HL-60/S4 treated with phorbol 12-myristate 13-acetate at 8.2 ng/mL for 4 days and 3 days (cell line): ENCODE data around the gene FGD5.

Experiments
- in situ Hi-C: fragments of 300-500 bp; cut with MboI; formaldehyde crosslinking; loops from 2 replicates; pipeline ENCODE4 v1.15.0; 2022; ENCODE audit warnings: low sequenced_read_pairs

The FGD5 gene

DNA sequence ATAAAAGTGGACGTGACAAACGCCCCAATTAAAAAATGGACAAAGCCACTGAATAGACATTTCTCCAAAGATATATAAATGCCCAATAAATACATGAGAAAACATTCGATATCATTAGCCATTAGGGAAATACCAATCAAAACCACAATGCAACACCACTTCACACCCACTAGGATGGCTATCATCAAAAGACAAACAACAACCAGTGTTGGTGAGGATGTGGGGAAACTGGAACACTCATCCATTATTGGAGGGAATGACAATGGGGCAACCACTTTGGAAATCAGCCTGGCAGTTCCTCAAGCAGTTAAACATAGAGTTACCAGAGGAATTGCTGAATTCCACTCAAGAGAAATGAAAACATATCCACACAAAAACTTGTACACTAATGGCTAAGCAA is 32.4 kb upstream of the FGD5 start:
- in situ Hi-C loops: loop anchor here (10.0 kb wide), 1 partner anchor 112 kb away; the partner anchor contains the start of gene C3orf20

GRCh38 chr3:14787630-14788029 is 31.1 kb upstream of the FGD5 start:
- in situ Hi-C loops: loop anchor here (10.0 kb wide), 1 partner anchor 113 kb away; the partner anchor contains the start of gene C3orf20

DNA sequence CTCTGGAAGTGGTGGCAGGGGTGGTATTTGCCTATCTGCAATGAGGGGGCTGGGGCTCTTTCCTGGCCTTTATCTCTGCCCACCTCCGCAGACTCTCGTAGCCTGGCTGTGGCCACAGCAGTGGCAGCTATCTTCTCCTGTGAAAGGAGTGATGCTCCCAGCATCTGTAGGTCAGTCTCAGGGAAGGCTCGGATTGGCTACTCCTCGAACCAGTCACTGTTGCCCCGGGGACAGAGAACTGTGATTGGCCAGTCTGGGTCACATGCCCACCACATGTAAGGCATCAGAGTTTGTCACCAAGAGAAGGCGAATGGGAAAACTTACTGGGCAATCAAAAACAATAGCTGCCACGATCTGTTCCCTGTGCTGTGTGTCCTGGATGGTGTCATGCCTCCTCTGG is 30.1 kb upstream of the FGD5 start:
- in situ Hi-C loops: loop anchor here (10.0 kb wide), 1 partner anchor 114 kb away; the partner anchor contains the start of gene C3orf20

GRCh38 chr3:14789221-14789620 is 29.5 kb upstream of the FGD5 start:
- in situ Hi-C loops: loop anchor here (10.0 kb wide), 1 partner anchor 114 kb away; the partner anchor contains the start of gene C3orf20

GRCh38 chr3:14789640-14790285 is 29.0 kb upstream of the FGD5 start:
- in situ Hi-C loops: loop anchor here (10.0 kb wide), 2 partner anchors 115 to 135 kb away; partner anchors contain the start of gene C3orf20

DNA sequence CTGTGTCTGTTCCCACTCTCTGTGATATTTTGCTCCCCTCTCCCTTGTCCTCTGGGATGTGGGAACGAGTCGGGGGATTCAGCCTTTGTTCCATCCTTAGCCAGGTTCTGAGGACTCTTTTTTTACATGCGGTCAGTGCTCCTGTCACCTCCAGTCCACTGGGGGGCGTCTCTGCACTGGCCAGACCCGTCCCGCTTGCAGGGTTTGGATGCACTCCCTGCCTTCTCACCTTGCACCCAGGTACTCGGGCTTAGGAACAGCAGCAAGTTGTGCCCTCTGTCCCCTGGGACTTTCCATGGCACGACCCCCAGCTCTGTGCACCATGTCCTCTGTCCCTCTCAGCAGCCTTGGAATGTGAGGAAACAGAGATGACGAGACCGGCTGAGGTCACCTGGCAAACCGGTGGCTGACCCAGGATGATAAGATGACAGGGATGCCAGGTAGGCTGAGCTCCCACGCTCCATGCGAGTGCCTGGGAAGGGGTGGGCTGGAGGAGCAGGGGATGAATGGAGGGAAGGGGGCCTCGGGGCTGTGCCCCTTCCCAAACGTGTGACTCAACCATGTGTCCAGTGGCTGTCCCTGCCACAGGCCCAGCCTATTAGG is 27.3 kb upstream of the FGD5 start:
- in situ Hi-C loops: loop anchor here (10.0 kb wide), 1 partner anchor 133 kb away; no protein-coding TSS in a partner anchor

- in situ Hi-C loops: loop anchor here (10.0 kb wide), 1 partner anchor 132 kb away; no protein-coding TSS in a partner anchor
Observed at GRCh38 chr3:14792691-14793121, 26.1 kb upstream of the FGD5 start.

DNA sequence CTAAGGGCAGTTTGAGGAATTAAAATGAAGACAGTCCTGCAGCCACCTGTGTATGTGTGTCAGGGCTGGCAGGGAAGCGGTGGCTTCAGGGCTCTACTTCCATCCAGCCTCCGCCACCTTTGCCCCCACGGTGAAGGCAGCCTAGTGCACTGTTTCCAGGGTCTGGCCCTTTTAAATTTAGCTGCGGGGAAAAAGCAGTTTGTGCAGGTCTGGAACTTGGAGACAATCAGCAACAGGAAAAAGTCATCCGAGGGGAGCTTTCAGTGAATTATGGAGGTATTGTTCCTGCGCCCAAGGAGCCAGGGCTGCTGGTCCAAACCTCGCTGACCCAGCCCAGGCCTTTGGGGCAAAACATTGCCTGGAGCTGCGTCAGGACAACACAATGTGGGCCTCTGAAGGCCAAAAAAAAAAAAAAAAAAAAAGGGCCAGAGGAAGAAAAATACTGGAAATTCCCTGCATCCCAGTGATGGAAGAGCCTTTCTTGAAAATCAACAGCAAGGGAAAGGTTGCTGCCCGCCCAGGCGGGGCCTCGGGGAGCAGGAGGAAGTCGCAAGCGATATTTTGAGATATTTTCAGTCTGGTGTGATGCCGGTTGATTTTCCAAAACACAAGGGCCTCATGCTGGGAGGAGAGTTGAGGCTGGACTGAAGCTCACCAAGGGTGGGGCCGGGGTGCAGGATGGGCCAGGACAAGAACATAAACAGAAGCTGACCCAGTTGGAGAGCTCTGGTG is 25.5 kb upstream of the FGD5 start:
- in situ Hi-C loops: loop anchor here (10.0 kb wide), 1 partner anchor 132 kb away; no protein-coding TSS in a partner anchor

DNA sequence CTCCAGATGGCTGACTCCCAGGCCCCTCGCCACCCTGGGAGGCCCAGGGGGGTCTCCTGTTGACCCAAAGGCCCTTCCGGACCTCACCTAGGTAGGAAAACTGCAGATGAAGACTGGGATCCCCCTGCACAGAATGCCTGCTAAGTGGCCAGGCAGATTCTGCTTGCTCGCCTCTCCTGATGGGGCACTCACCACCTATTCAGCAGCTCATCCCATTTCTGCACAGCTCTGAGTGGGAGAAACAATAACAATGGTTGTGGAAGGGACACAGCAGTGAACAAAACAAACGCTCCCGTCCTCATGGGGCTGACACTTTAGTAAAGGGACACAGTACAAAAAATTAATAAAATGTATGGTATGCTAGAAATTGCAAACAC is 24.9 kb upstream of the FGD5 start:
- in situ Hi-C loops: loop anchor here (10.0 kb wide), 1 partner anchor 131 kb away; no protein-coding TSS in a partner anchor

DNA sequence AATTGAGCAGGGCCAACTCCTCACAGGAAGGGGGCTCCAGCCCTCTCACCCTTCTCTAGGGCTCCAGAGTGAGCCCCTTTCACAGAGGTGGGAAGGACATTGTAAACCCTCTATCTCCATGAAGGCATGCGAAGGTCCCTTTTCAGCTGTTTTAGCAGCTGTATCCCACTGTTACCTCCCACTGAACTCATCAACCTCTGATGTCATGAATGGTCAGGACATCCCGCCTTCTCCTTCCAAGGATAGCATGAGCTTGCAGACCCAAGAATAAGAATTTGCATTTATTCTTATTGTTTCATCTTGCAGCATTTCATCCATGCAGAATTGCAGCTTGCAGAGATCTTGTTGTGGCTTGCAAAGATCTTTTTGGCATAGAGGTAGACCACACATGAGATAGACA is 24.3 kb upstream of the FGD5 start:
- in situ Hi-C loops: loop anchor here (10.0 kb wide), 1 partner anchor 130 kb away; no protein-coding TSS in a partner anchor

- in situ Hi-C loops: loop anchor here (10.0 kb wide), 1 partner anchor 129 kb away; no protein-coding TSS in a partner anchor
Observed at GRCh38 chr3:14795996-14796395, 22.8 kb upstream of the FGD5 start.

- in situ Hi-C loops: loop anchor here (10.0 kb wide), 1 partner anchor 128 kb away; no protein-coding TSS in a partner anchor
Observed at GRCh38 chr3:14796403-14797077, 22.2 kb upstream of the FGD5 start.

DNA sequence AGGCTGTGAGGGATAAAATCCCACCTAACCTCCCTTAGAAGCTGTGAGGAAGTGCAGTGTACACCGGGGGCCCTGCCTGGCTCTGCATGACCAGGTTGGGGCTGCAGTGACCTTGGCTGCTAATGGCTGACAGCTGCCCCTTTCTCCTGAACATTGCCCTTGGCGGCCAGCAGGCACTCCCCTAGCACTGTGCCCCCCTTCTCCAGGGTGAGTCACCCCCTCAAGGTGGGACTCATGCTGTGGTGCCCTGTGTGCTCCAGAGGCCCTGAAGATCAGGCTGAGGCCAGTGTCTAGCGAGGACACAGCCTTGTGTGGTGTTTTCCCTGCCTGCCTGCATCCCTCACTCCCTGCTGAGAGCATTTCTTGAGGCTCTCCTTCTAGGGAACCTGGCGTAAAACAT is 21.0 kb upstream of the FGD5 start:
- in situ Hi-C loops: loop anchor here (10.0 kb wide), 1 partner anchor 127 kb away; no protein-coding TSS in a partner anchor

DNA sequence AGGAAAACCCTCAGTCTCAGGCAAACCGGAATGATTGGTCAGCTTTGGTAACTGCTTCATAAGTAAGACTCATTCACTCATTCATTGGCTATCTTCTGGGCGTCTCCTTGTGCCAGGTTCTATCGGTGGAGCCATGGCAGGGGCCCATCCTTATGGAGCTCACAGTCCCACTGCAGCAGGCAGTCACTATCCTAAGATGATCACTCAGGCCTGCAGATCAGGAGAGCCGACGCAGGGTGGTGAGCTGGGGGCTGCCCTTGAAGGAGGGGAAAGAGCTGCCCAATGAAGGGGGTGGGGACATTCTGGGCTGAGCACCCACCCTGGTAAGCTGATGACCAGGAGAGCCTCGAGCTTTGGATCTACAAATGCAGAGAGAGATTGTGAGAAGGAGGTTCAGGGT is 20.5 kb upstream of the FGD5 start:
- in situ Hi-C loops: loop anchor here (10.0 kb wide), 1 partner anchor 127 kb away; no protein-coding TSS in a partner anchor

GRCh38 chr3:14799146-14799545 is 19.6 kb upstream of the FGD5 start:
- in situ Hi-C loops: loop anchor here (10.0 kb wide), 1 partner anchor 126 kb away; no protein-coding TSS in a partner anchor

DNA sequence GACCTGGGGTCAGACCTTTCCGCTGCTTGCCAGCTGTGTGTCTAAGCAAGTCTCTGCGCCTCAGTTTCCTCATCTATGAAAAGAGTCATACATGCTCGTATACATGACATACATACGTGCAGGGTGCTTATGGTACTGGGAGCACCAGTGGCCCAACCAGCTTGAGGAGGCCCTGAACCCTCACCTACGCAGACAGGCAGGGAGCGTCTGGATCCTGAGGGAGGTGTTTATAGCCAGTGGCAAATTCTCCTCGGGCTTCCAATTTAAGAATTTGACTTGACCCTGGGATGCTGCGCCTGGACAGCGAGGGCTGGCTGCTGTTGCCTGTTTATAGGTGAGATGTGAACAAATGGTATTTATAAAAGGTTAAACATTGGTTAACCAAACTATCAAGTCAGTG is 17.7 kb upstream of the FGD5 start:
- in situ Hi-C loops: no loop called here

- in situ Hi-C loops: no loop called here
Observed at GRCh38 chr3:14801668-14802380, 16.9 kb upstream of the FGD5 start.

GRCh38 chr3:14802381-14802731 is 16.4 kb upstream of the FGD5 start:
- in situ Hi-C loops: no loop called here

GRCh38 chr3:14803101-14803980 is 15.4 kb upstream of the FGD5 start:
- in situ Hi-C loops: no loop called here
